H9 (cell line): Measurements from ENCODE around the gene ARHGAP10. TPM values are rescaled to one million over a fixed set of nuclear protein-coding genes. Genes with fewer than 3 reads are reported as not detected.

Experiments used
- DNase-seq: peaks from one replicate; pipeline ENCODE4 v3.0.0-alpha.2; 2017
- H2AFZ ChIP-seq: one replicate; pipeline ENCODE4 v1.6.1; 2013; ENCODE audit warnings: mild to moderate bottlenecking, low read length, control low read depth, moderate library complexity
- H2AK5ac ChIP-seq: 2 replicates; pipeline ENCODE4 v1.6.1; 2013; ENCODE audit warnings: low read length, control low read depth, mixed read lengths; ENCODE audit not compliant: insufficient read length
- H2BK120ac ChIP-seq: one replicate; pipeline ENCODE4 v1.6.1; 2013; ENCODE audit warnings: low read depth, mild to moderate bottlenecking, low read length, control low read depth, inconsistent platforms; ENCODE audit not compliant: poor library complexity, severe bottlenecking
- H2BK12ac ChIP-seq: 2 replicates; pipeline ENCODE4 v1.6.1; 2013; ENCODE audit warnings: low read length, control low read depth, mixed read lengths, low read depth; ENCODE audit not compliant: insufficient read length
- H2BK15ac ChIP-seq: 2 replicates; pipeline ENCODE4 v1.6.1; 2013; ENCODE audit warnings: low read depth, low read length, control low read depth
- H2BK20ac ChIP-seq: one replicate; pipeline ENCODE4 v1.6.1; 2013; ENCODE audit warnings: low read depth, mild to moderate bottlenecking, low read length, control low read depth, inconsistent platforms; ENCODE audit not compliant: poor library complexity, severe bottlenecking
- H2BK5ac ChIP-seq: 2 replicates; pipeline ENCODE4 v1.6.1; 2013; ENCODE audit warnings: low read length, control low read depth, mixed read lengths; ENCODE audit not compliant: insufficient read length
- H3K14ac ChIP-seq: 2 replicates; pipeline ENCODE4 v1.6.1; 2013; ENCODE audit warnings: low read length, control low read depth; ENCODE audit not compliant: insufficient read depth
- H3K18ac ChIP-seq: 2 replicates; pipeline ENCODE4 v1.6.1; 2013; ENCODE audit warnings: low read depth, mild to moderate bottlenecking, mixed read lengths, low read length, control low read depth; ENCODE audit not compliant: insufficient read length
- H3K23ac ChIP-seq: 2 replicates; pipeline ENCODE4 v1.6.1; 2013; ENCODE audit warnings: low read length, control low read depth, mixed read lengths, low read depth; ENCODE audit not compliant: insufficient read length
- H3K23me2 ChIP-seq: 2 replicates; pipeline ENCODE4 v1.6.1; 2013; ENCODE audit warnings: low read depth, mild to moderate bottlenecking, mixed read lengths, low read length, control low read depth; ENCODE audit not compliant: insufficient read length, poor library complexity, severe bottlenecking
- H3K27ac ChIP-seq: 2 replicates; pipeline ENCODE4 v1.5.1; 2013; ENCODE audit warnings: low read length, control low read depth, mixed read lengths, low read depth; ENCODE audit not compliant: insufficient read length
- H3K27me3 ChIP-seq: 2 replicates; pipeline ENCODE4 v1.6.1; 2013; ENCODE audit warnings: low read length, control low read depth, inconsistent platforms; ENCODE audit not compliant: insufficient read depth
- H3K4ac ChIP-seq: 2 replicates; pipeline ENCODE4 v1.6.1; 2013; ENCODE audit warnings: low read depth, mild to moderate bottlenecking, control low read depth, inconsistent platforms, low read length, moderate library complexity
- H3K4me1 ChIP-seq: 2 replicates; pipeline ENCODE4 v1.6.1; 2013; ENCODE audit warnings: low read length, control low read depth, inconsistent platforms; ENCODE audit not compliant: insufficient read depth
- H3K4me2 ChIP-seq: 2 replicates; pipeline ENCODE4 v1.6.1; 2013; ENCODE audit warnings: low read length, control low read depth, mixed read lengths; ENCODE audit not compliant: insufficient read length, insufficient read depth
- H3K56ac ChIP-seq: 2 replicates; pipeline ENCODE4 v1.6.1; 2013; ENCODE audit warnings: low read depth, mild to moderate bottlenecking, mixed read lengths, low read length, control low read depth; ENCODE audit not compliant: insufficient read length
- H3K79me1 ChIP-seq: 2 replicates; pipeline ENCODE4 v1.6.1; 2013; ENCODE audit warnings: low read depth, mild to moderate bottlenecking, moderate library complexity, low read length, control low read depth, inconsistent platforms; ENCODE audit not compliant: insufficient read depth, poor library complexity, severe bottlenecking
- H3K79me2 ChIP-seq: 2 replicates; pipeline ENCODE4 v1.6.1; 2013; ENCODE audit warnings: low read length, control low read depth, inconsistent platforms; ENCODE audit not compliant: insufficient read depth
- H3K9ac ChIP-seq: 2 replicates; pipeline ENCODE4 v1.6.1; 2013; ENCODE audit warnings: low read length, control low read depth, mixed read lengths; ENCODE audit not compliant: insufficient read length; ENCODE audit errors: extremely low read depth
- H3K9me3 ChIP-seq: one replicate; pipeline ENCODE4 v1.6.1; 2013; ENCODE audit warnings: low read depth, low read length, inconsistent platforms; ENCODE audit not compliant: control insufficient read depth
- H3T11ph ChIP-seq: one replicate; pipeline ENCODE4 v1.6.1; 2013; ENCODE audit warnings: mild to moderate bottlenecking, low read length, control low read depth, inconsistent platforms
- H4K20me1 ChIP-seq: one replicate; pipeline ENCODE4 v1.6.1; 2013; ENCODE audit not compliant: control insufficient read depth, insufficient read length, insufficient read depth
- H4K5ac ChIP-seq: 2 replicates; pipeline ENCODE4 v1.6.1; 2013; ENCODE audit warnings: low read depth, mild to moderate bottlenecking, mixed read lengths, low read length, control low read depth; ENCODE audit not compliant: insufficient read length
- H4K8ac ChIP-seq: replicated peaks from 2 replicates; pipeline ENCODE4 v1.6.1; 2013; ENCODE audit warnings: low read length, control low read depth, mixed read lengths, low read depth; ENCODE audit not compliant: insufficient read length
- H4K91ac ChIP-seq: 2 replicates; pipeline ENCODE4 v1.6.1; 2013; ENCODE audit warnings: low read depth, mild to moderate bottlenecking, moderate library complexity, mixed read lengths, low read length, control low read depth; ENCODE audit not compliant: insufficient read length
- H3K27ac Mint-ChIP-seq, 3 experiments: 2 replicates in 2 of 3; 3 replicates in 1 of 3; pipeline ENCODE4 v1.8.0; 2020 to 2021; ENCODE audit warnings: mixed read lengths in 3 of 3, mild to moderate bottlenecking in 1 of 3, moderate library complexity in 1 of 3
- H3K27me3 Mint-ChIP-seq: 2 replicates; pipeline ENCODE4 v1.8.0; 2021; ENCODE audit warnings: low read depth, mild to moderate bottlenecking, moderate library complexity, mixed read lengths
- H3K36me3 Mint-ChIP-seq, 3 experiments: 2 replicates in 2 of 3; 3 replicates in 1 of 3; pipeline ENCODE4 v1.8.0; 2020 to 2021; ENCODE audit warnings: low read depth in 3 of 3, mixed read lengths in 3 of 3; ENCODE audit not compliant: insufficient read depth in 1 of 3
- H3K4me1 Mint-ChIP-seq, 2 experiments: 2 replicates each; pipeline ENCODE4 v1.8.0; 2020; ENCODE audit warnings: mixed read lengths in 2 of 2
- H3K4me3 Mint-ChIP-seq, 2 experiments: 2 replicates in 1 of 2; 3 replicates in 1 of 2; pipeline ENCODE4 v1.8.0; 2020 to 2021; ENCODE audit warnings: mild to moderate bottlenecking in 2 of 2, mixed read lengths in 2 of 2, moderate library complexity in 1 of 2
- H3K9me3 Mint-ChIP-seq, 2 experiments: 2 replicates in 1 of 2; 3 replicates in 1 of 2; pipeline ENCODE4 v1.8.0; 2020; ENCODE audit warnings: mild to moderate bottlenecking in 2 of 2, mixed read lengths in 2 of 2, moderate library complexity in 1 of 2
- total RNA-seq: library from RNA; stranded (reverse); gene quantifications from 2 replicates; pipeline ENCODE4 v1.2.1, GENCODE V29; 2021
- TF ChIP-seq, protein P1 (sequence below): fragments of 200-600 bp; sonication (generic); conservative IDR thresholded peaks from 3 replicates; pipeline ENCODE4 v1.8.0; 2021; ENCODE audit warnings: antibody characterized with exemption, mild to moderate bottlenecking

Gene ARHGAP10
- total RNA-seq, 1 experiment from 2014 or later: 7.8 TPM

DNA sequence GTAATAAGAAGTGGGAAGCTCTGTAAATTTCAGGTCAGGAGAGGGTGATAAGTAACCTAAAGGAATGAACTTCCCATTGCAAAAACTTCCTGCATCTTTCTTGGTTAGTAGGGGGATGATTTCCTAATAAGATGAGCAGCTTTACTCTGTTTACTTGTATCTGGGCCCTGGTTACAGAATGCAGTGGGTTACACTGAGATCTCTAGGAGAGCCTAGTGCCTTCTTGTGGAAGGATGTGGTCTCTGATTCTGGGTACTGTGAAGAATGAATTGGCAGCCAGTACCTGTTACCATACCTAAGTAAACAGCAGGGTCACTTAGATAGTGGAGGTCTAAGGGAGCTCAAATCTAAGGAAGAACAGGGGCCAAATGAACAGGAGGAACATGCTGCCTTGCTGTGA, 320.6 kb downstream of the ARHGAP10 start:
- Histone ChIP-seq H3K9ac (no peak overlapping the region), H3K79me2 (no peaks in the 10 kb centered on the region), H2BK20ac (no peak overlapping the region), H2BK12ac (no peak overlapping the region), H2BK120ac (no peak overlapping the region), H4K5ac (no peak overlapping the region), H3K27me3 (no peaks in the 10 kb centered on the region), H3K4me1 (no peaks in the 10 kb centered on the region), H3T11ph (no peak overlapping the region), H3K56ac (no peak overlapping the region), H3K18ac (no peak overlapping the region), H3K79me1 (no peaks in the 10 kb centered on the region), H3K4me2 (no peak overlapping the region), H2BK5ac (no peak overlapping the region), H3K23ac (no peak overlapping the region), H3K4ac (no peak overlapping the region), H3K23me2 (no peaks in the 10 kb centered on the region), H2BK15ac (no peak overlapping the region), H4K91ac (no peak overlapping the region), H2AK5ac (no peak overlapping the region), H2AFZ (no peak overlapping the region), H3K9me3 (no peaks in the 10 kb centered on the region), H4K8ac (no peak overlapping the region), H4K20me1 (no peaks in the 10 kb centered on the region), H3K14ac (no peak overlapping the region), H3K27ac (no peak overlapping the region)
- Mint-ChIP-seq H3K36me3 (no peaks in the 10 kb centered on the region), H3K27me3 (no peaks in the 10 kb centered on the region), H3K4me1 (peaks cover 18 to 19% of the 10 kb centered on the region in 2 experiments), H3K9me3 (no peaks in the 10 kb centered on the region), H3K27ac (no peak overlapping the region), H3K4me3 (no peak overlapping the region)
- no peak for DNase-seq
- TF ChIP-seq, protein P1, sequence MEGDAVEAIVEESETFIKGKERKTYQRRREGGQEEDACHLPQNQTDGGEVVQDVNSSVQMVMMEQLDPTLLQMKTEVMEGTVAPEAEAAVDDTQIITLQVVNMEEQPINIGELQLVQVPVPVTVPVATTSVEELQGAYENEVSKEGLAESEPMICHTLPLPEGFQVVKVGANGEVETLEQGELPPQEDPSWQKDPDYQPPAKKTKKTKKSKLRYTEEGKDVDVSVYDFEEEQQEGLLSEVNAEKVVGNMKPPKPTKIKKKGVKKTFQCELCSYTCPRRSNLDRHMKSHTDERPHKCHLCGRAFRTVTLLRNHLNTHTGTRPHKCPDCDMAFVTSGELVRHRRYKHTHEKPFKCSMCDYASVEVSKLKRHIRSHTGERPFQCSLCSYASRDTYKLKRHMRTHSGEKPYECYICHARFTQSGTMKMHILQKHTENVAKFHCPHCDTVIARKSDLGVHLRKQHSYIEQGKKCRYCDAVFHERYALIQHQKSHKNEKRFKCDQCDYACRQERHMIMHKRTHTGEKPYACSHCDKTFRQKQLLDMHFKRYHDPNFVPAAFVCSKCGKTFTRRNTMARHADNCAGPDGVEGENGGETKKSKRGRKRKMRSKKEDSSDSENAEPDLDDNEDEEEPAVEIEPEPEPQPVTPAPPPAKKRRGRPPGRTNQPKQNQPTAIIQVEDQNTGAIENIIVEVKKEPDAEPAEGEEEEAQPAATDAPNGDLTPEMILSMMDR: no peak
